ENCODE results near the gene GPC1. TPM values are rescaled to one million over a fixed set of nuclear protein-coding genes. Genes with fewer than 3 reads are reported as not detected.
A peak's percentile ranks its signal among the peaks of the same experiment; 100 is the strongest.

Gene GPC1
- total RNA-seq, 1 donor from 2014 or later, result 5.9 TPM

DNA sequence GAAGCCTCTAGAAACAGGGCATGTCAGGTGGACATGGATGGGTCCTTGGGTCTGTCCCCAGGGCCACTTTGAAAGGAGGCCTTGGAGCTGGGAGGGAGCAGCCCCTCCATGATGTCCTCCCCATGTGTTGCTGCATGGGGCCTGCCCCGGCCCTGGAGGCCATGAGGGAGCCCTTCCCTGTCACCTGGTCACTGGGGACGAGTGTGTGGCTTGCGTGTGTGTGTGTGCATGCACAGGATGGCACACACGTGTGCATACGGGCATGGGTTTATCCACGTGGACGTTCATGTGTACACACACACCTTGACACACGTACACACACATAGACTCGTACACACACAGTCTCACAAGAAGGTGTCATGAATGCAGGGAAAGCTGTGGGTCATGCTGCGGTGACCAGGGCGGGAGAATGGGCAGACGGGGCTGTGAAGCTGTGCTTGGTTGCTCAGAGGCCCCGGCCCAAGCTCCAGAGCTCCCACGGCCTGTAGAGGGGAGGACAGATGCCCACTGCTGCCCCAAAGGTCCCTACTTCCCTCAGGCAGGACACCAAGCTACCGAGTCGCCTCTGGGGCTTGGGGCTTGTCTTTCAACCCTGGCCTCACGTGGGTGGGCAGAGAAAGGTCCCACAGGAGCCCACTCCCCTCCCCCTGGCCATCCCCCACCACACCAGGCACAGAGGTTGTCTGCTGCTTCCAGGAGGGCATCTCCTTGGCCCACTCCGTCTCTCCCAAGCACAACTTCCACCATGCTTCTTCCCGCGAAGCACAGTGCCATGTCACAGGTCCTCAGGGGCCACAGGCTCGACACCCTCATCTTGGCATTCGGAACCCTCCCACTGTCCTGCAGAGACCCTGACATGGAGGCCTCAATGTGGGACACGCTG is 42.3 kb upstream of the GPC1 start:
- peak overlapping the region; percentile 57 for H3K4me3 Mint-ChIP-seq
- peak overlapping the region; percentile 80 for H3K27ac Mint-ChIP-seq
- H3K9me3 Mint-ChIP-seq, result no peaks in the 10 kb centered on the region
- no peaks in the 10 kb centered on the region for H3K27me3 Mint-ChIP-seq
- intact Hi-C loops (cut with micrococcal nuclease), result no loop called here
- peaks cover 9% of the 10 kb centered on the region for H3K4me1 Mint-ChIP-seq
- no peaks in the 10 kb centered on the region for H3K36me3 Mint-ChIP-seq (ENCODE audit: low read depth)
- no peak for DNase-seq

DNA sequence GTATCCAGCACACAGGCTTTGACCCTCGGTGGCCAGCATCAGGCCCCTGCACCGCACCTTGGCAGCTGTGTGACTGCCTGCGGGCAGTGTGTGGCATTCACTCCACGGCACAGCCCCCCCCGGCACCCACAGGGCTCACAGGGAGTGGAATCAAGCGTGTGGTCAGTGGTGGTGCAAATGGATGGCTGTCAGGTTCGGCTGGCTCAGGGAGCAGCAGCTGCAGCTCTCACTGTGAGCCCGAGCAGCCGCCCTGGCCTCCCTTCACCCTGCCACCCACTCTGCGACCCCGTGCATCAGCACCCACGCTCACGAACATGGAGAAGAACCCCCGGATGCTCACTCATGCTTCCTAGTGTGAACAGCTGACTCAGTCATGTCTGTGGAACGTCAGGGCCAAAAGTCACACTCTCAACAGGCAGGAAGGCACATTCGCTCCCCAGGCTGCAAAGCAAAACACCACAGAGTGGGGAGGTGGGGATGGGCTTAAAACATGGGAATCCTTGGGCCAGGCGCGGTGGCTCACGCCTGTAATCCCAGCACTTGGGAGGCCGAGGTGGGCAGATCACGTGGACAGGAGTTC is 41.5 kb upstream of the GPC1 start:
- DNase-seq, result no peak
- H3K4me3 Mint-ChIP-seq, result no peak overlapping the region
- H3K9me3 Mint-ChIP-seq, result no peaks in the 10 kb centered on the region
- H3K27ac Mint-ChIP-seq, result no peak overlapping the region
- intact Hi-C loops (cut with micrococcal nuclease), result no loop called here
- H3K4me1 Mint-ChIP-seq, result peaks cover 9% of the 10 kb centered on the region
- no peaks in the 10 kb centered on the region for H3K36me3 Mint-ChIP-seq (ENCODE audit: low read depth)
- H3K27me3 Mint-ChIP-seq, result no peaks in the 10 kb centered on the region

DNA sequence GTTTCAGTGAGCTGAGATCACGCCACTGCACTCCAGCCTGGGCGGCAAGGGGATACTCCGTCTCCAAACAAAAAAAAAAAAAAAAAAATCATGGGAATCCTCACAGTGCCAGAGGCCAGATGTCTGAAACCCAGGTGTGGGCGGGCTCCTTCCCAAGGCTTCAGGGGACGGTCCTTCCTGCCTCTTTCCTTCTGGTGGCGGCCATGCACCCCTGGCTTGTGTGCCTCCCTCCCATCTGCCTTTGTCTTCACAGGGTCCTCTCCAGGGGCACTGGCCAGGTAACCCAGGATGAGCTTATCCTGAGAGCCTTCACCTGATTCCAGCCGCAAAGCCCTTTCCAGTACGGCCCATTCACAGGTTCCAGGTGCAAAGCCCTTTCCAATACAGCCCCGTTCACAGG is 40.9 kb upstream of the GPC1 start:
- H3K4me1 Mint-ChIP-seq, result peaks cover 9% of the 10 kb centered on the region
- H3K9me3 Mint-ChIP-seq, result no peaks in the 10 kb centered on the region
- H3K4me3 Mint-ChIP-seq, result no peak overlapping the region
- H3K36me3 Mint-ChIP-seq (ENCODE audit: low read depth), result no peaks in the 10 kb centered on the region
- H3K27me3 Mint-ChIP-seq, result no peaks in the 10 kb centered on the region
- DNase-seq, result no peak
- intact Hi-C loops (cut with micrococcal nuclease), result no loop called here
- no peak overlapping the region for H3K27ac Mint-ChIP-seq

DNA sequence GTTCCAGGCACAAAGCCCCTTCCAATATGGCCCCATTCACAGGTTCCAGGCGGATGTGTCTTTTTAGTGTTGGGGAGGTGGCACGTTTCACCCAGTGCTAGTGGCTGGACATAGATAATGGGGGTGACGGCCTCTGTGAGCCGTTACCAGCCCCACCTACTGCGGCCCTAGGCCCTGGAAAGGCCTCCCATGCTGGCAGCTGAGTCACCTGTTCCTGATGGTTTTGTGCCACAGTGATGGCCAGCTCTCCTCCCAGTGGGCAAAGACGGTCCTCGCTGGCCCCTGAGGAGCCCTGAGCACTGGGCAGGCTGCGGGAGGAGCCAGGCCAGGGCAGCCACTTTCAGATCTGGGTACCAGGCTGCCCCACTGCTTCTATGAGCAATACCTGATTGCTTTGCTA is 40.0 kb upstream of the GPC1 start:
- H3K27me3 Mint-ChIP-seq, result no peaks in the 10 kb centered on the region
- no peaks in the 10 kb centered on the region for H3K9me3 Mint-ChIP-seq
- H3K27ac Mint-ChIP-seq, result no peak overlapping the region
- no peak for DNase-seq
- intact Hi-C loops (cut with micrococcal nuclease), result no loop called here
- no peaks in the 10 kb centered on the region for H3K36me3 Mint-ChIP-seq (ENCODE audit: low read depth)
- peaks cover 9% of the 10 kb centered on the region for H3K4me1 Mint-ChIP-seq
- H3K4me3 Mint-ChIP-seq, result no peak overlapping the region

DNA sequence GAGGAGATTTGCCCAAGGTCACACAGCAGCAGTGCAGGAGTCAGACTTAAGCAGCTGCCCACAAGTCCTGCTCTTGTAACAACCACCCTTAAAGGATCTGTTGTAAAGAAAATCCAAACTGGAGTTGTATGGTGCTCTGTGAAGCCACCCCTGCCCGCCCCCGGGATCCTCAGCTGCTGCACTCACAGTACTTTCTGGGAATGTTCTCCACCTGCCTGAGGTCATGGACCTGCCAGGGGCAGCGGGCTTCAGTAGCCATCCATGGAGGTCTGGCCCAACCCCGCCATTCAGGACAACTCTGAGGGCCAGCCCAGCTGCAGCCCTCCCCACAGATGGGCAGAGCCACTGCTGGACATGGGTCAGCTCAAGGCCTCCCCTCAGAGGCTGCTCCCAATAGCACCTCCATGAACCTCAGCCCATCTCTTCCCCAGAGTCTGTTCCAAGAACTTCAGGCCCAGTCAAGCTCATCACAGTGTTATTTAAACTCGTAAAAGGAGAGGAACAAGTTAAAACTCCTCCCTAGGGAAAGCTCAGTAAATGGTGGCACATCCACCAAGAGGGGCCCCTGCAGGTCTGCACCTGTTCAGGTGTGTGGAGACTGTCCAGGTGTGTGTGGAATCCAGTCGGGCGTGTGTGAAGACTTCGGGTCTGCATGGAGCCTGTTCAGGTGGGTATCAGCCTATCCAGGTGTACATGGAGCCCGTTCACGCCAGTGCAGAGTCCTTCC is 39.4 kb upstream of the GPC1 start:
- H3K27me3 Mint-ChIP-seq, result no peaks in the 10 kb centered on the region
- peaks cover 9% of the 10 kb centered on the region for H3K4me1 Mint-ChIP-seq
- no peaks in the 10 kb centered on the region for H3K36me3 Mint-ChIP-seq (ENCODE audit: low read depth)
- intact Hi-C loops (cut with micrococcal nuclease), result no loop called here
- DNase-seq, result no peak
- no peaks in the 10 kb centered on the region for H3K9me3 Mint-ChIP-seq
- H3K27ac Mint-ChIP-seq, result no peak overlapping the region
- H3K4me3 Mint-ChIP-seq, result no peak overlapping the region

DNA sequence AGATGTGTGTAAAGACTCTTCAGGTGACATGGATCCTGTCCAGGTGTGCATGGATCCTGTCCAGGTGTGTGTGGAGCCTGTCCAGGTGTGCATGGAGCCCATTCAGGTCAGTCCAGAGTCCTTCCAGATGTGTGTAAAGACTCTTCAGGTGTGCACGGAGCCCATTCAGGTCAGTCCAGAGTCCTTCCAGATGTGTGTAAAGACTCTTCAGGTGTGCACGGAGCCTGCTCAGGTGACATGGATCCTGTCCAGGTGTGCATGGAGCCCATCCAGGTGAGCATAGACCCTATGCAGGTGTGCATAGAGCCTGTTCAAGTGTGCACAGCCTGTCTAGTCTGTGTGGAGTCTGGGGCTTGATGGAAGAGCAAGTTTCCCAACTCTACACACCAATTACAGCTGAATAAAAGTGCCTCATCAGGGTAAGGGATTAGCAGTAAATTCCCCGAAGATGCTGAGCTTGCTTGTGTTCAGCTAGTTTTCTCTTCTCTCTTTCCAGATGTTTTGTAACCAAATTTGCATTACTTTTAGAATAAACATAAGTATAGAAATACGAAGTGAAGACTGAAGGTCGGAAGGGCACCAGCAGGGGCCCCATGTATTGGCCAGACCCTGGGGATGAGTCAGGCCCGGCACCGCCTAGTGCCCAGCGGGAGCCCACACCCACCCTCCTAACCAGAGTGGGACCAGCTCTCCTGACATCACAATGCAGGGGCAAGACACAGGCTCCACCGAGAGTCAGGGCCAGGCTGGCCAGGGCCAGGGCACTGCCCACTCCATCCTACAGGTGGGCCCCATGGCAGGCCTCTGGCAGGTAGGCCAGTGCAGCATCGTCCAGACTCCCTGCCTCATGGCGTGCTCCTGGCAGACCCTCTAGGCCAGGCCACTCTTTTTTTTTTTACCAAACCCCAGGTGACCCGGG is 38.6 kb upstream of the GPC1 start:
- no peak overlapping the region for H3K4me3 Mint-ChIP-seq
- DNase-seq, result no peak
- no peak overlapping the region for H3K27ac Mint-ChIP-seq
- no peaks in the 10 kb centered on the region for H3K36me3 Mint-ChIP-seq (ENCODE audit: low read depth)
- no peaks in the 10 kb centered on the region for H3K27me3 Mint-ChIP-seq
- peaks cover 9% of the 10 kb centered on the region for H3K4me1 Mint-ChIP-seq
- no peaks in the 10 kb centered on the region for H3K9me3 Mint-ChIP-seq
- intact Hi-C loops (cut with micrococcal nuclease), result no loop called here

DNA sequence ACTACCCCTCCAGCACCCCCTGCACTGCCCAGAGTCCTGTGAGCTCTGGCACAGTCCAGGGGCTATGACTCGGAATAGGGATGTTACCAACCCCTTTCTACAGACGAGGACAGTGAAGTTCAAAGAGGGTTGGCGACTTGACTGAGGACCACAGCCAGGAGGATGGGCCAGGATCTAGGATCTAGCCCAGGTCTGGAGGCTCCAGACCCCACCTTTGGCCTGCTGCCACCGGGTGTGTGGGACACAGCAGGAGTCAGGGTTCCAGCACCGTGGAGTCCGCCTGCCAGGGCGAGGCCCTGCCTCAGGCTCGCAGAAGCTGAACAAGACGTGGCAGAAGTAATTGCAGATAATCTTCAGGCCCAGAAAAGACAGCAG is 37.9 kb upstream of the GPC1 start:
- H3K4me3 Mint-ChIP-seq, result no peak overlapping the region
- H3K27ac Mint-ChIP-seq, result no peak overlapping the region
- H3K9me3 Mint-ChIP-seq, result no peaks in the 10 kb centered on the region
- H3K4me1 Mint-ChIP-seq, result peaks cover 10% of the 10 kb centered on the region
- DNase-seq, result no peak
- H3K36me3 Mint-ChIP-seq (ENCODE audit: low read depth), result no peaks in the 10 kb centered on the region
- intact Hi-C loops (cut with micrococcal nuclease), result no loop called here
- H3K27me3 Mint-ChIP-seq, result no peaks in the 10 kb centered on the region

DNA sequence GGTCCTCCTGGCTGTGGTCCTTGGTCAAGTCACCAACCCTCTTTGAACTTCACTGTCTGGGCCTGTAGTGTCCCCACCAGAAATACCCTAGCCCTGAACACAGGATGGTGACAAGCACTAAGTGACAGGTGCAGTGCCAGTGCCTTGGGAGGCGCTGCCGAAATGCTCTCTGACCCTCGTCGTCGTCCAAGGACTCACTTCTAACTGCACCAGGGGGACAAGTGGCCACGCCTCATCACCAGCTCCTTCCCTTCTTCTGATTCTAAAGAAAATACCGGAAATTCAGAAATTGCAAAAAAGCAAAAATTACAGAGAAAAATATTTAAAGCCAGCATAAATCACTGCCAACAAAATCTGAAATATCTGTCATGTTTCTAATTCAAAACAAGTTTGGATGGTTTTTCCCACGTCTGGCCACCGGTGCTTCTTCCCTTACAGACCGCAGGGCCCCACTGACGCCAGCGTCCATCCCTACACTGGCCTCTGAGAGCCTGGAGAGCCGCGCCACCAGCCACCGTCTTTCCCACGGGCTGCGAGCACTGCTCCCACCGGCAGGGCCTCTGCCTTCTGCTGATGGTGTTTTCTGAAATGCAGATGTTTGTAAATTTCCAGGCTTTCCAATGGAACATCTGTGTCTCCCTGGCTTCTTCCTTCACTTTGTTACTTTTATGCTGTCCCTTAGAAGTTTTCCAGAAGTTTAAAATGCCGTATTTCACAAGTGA is 37.4 kb upstream of the GPC1 start:
- Mint-ChIP-seq H3K27me3 (no peaks in the 10 kb centered on the region), H3K4me1 (peaks cover 8% of the 10 kb centered on the region), H3K36me3 (ENCODE audit: low read depth) (no peaks in the 10 kb centered on the region), H3K9me3 (no peaks in the 10 kb centered on the region), H3K4me3 (no peak overlapping the region), H3K27ac (no peak overlapping the region)
- intact Hi-C loops (cut with micrococcal nuclease), result no loop called here
- no peak for DNase-seq

DNA sequence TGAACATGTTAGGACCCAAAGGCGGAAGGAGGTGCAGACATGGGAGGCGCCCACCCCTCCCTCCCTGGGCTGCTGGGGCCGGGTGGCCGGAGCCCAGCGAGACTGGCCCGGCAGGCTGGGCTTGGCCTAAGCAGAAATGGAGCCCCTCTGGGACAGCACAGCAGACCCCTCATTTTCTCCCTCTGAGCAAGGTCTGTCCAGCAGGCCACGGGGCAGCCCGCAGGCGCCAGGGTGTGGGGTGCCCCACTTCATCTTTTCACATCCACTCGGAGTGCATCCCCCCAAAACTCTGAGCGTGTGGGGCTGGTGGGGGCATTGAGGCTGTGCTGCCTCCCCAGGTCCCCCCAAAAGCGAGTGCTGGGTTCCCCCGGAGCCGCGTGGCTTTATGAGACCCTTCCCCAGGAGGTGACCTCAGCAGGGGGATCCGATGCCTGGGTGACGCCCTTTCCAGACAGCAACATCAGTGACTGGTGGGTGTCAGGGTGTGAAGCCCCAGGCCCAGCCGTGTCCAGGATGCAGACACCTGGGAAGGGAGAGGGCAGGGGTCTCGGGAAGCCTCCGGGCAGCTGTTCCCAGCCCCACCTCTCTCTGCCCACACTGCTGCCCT is 36.7 kb upstream of the GPC1 start:
- H3K27me3 Mint-ChIP-seq, result no peaks in the 10 kb centered on the region
- H3K9me3 Mint-ChIP-seq, result no peaks in the 10 kb centered on the region
- H3K4me1 Mint-ChIP-seq, result peaks cover 11% of the 10 kb centered on the region
- H3K4me3 Mint-ChIP-seq, result no peak overlapping the region
- no peak for DNase-seq
- intact Hi-C loops (cut with micrococcal nuclease), result no loop called here
- no peaks in the 10 kb centered on the region for H3K36me3 Mint-ChIP-seq (ENCODE audit: low read depth)
- no peak overlapping the region for H3K27ac Mint-ChIP-seq

DNA sequence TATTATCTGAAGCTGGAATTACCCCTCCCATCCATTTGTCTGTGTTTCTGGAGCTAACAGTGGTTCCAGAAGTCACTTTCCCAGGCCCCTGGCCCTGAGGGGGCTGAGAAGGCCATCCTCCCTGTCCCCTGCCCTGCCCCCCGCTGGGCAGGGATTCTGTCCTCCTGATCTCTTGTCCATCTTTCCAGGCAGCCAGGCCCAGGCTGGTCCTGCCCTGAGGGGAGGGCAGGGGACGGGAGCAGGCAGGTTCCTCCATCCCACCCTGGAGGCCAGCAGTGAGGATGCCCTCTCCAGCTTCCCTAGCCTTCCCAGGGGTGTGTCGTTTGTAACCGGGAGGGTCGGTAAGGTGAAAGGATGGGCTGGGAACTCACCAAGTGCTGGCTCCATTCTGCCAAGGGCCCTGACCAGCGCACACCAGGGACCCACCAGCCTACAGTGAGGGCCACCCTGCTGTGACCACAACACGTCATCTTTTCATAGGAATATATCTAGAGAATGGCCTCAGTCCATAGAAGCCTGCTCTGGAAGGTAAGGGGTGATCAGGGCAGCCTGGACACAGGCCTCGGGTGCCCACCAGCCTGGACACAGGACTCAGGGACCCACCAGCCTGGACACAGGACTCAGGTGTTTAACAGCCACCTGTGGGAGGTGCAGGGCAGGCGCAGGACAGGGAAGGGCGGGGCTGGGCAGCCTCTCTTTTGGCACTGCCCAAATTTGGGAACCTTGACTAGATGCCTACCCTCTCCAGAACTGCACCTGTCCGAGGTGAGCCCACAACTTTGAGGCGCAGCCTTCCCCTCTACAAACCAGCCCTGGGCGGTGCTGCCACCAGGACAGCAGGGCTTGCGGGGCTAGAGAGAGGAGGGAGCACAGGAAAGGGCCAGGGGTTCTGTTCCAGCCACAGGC is 35.8 kb upstream of the GPC1 start:
- Mint-ChIP-seq H3K27me3 (no peaks in the 10 kb centered on the region), H3K36me3 (ENCODE audit: low read depth) (no peaks in the 10 kb centered on the region), H3K27ac (no peak overlapping the region), H3K9me3 (no peaks in the 10 kb centered on the region), H3K4me1 (peaks cover 11% of the 10 kb centered on the region), H3K4me3 (no peak overlapping the region)
- intact Hi-C loops (cut with micrococcal nuclease), result no loop called here
- DNase-seq, result no peak

DNA sequence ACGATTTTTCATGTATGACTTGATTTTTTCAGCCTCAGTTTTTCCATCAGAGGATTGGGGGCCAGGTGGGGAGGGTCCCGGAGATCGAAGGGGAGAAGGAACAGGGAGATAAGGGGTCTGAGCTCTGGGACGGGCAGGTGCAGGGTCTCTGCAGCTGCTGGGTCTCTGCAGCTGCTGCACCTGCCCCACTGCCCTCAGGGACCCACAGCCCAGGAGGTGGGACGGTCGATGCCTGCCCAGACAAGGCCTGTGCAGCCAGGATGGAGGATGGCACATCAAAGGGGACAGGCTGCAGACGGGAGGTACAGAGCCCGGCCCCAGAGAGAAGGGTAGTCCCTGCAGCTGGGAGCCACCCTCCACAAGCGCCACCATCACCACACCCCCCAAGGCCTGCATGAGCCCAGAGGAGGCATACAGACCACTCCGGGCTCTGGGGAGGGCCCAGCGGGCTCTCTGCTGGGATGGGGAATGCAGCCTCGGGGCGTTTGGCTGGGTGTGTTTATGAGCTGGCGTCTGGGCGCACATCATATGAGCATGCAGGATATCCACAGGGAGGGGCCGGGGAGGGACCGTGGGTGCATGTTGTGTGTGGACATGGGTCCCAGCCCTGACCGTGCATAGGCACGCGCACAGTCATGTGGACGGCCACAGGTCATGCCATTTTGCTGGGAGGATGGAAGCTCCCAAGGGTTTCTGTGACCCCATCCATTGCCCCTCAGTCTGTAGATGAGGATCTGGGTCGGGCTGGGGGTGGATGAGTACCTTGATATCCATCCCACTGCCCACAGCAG is 34.9 kb upstream of the GPC1 start:
- no peak for DNase-seq
- intact Hi-C loops (cut with micrococcal nuclease), result no loop called here
- no peaks in the 10 kb centered on the region for H3K27me3 Mint-ChIP-seq
- H3K27ac Mint-ChIP-seq, result no peak overlapping the region
- H3K4me1 Mint-ChIP-seq, result peaks cover 11% of the 10 kb centered on the region
- no peak overlapping the region for H3K4me3 Mint-ChIP-seq
- no peaks in the 10 kb centered on the region for H3K9me3 Mint-ChIP-seq
- H3K36me3 Mint-ChIP-seq (ENCODE audit: low read depth), result no peaks in the 10 kb centered on the region
